CD4-positive, alpha-beta T cell treated with Interleukin-17A for 1 hour (primary cell): Measurements from ENCODE around the gene SMAP2.

Experiments used
- DNase-seq: peaks from one replicate; pipeline ENCODE4 v3.0.0-alpha.2; 2020

The SMAP2 gene

DNA sequence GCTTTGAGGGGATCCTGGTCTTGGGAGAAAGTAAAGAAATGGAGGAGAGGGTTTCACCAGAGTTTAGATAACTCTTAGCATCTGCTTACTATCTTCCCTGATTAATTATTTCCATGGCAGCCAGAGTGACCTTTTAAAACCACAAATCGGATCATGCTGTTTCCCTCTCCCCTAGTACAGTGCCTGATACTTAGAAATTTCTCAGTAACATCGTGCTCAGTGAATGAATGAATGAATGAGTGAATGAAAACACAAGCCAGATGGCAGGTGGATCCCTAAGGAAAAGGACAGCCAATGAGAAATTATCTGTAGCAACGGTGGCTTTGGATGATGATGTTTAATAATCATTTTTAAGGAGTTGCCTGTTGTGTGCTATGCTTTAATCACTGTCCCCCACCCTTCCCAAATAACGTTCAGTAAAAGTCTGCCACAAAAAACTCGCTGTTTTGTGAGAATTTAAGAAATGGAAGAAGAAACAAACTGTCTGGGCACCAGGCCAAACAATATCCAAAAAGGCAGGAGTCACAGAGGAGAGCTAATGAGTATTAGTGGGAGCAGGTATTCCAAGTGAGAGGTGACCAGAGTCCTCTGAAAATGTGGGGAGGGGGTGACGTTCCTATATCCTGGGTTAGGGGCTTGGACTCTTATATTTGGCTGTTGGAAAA lies 737 bp upstream of the SMAP2 start:
- DNase-seq: no peak

GRCh38 chr1:40377512-40377911 lies 4.0 kb downstream of the SMAP2 start:
- DNase-seq: no peak

GRCh38 chr1:40379785-40380452 lies 6.4 kb downstream of the SMAP2 start:
- no peak for DNase-seq

DNA sequence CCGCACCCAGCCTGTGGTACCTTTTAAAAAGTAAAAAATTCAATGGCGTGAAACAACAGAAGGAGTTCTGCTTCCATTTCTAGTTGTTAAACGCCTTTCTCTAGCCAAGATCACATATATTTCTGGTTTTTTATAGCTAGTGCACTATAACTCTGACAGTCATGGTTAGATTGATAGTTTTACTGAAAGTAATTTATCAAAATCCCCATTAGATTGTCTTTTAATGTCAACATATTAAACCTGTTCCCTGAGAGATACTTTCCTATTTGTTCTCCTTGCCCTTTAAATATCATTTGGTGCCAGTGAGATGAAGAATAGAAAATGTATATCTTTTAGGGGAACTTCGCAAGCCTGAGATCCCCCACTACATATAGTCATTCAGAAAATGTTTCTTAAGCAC lies 7.3 kb downstream of the SMAP2 start:
- no peak for DNase-seq

GRCh38 chr1:40381268-40382107 lies 8.0 kb downstream of the SMAP2 start:
- DNase-seq: peak; percentile 72

GRCh38 chr1:40382108-40382460 lies 8.6 kb downstream of the SMAP2 start:
- DNase-seq: no peak

DNA sequence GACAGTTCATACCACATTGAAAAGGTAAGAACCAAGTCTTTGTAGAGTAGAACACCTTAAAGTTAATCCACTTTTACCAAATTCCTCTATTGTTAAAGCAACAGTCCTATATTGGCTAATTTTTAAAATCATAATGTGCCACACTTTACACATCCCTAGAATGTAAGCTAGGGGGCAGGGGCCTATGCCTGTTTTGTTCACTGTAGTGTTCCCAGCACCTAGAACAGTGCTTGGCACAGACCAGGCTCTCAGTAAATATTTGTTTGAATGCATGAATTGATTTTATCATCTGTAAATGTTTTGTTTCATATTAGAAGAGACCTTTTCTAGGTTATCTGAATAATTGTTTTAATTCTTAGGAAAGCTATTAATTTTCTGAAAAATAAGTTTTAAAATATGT lies 9.1 kb downstream of the SMAP2 start:
- no peak for DNase-seq

DNA sequence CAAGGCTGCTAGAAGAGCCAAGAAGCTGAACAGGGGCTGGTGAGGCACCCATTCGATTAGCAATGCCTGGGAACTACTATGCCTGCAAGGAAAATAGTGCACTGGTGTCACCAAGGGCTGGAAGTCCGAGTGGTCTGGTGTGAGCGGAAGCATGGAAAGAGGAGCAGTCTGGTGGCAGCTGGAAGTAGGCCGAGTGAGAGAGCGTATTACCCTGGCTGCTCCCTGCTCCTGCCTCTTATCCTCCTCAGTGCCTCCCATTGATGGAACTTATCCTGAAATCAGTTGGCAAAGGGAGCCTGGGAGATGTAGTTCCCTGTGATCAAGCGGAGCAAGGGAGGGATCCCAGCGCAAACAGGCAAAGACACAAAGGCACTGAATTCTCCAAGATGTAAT lies 9.6 kb downstream of the SMAP2 start:
- no peak for DNase-seq

- no peak for DNase-seq
Measured at GRCh38 chr1:40383488-40384412, 10.2 kb downstream of the SMAP2 start.

- peak; percentile 49 for DNase-seq
Measured at GRCh38 chr1:40384413-40384762, 10.9 kb downstream of the SMAP2 start.

GRCh38 chr1:40384887-40385286 lies 11.4 kb downstream of the SMAP2 start:
- DNase-seq: no peak

GRCh38 chr1:40385437-40386358 lies 12.2 kb downstream of the SMAP2 start:
- DNase-seq: peak; percentile 94

DNA sequence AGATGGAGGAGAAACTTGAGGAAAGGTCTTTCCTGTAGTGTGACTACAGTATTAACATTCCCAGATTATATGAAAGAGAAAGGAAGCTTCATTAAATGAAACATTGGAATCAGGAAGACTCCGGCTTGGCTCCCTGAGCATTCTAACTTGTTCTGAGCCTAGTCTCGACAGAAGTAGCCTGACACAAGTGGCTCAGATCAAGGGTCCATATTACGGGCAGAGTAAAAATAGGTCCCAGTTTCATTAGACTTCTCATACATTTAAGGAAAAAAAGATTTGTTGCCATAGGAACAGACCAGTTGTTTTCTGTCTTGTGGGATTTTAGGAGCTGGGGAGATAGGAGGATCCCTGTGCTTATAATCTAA lies 12.8 kb downstream of the SMAP2 start:
- DNase-seq: no peak

- DNase-seq: no peak
Measured at GRCh38 chr1:40386796-40387195, 13.3 kb downstream of the SMAP2 start.

- peak; percentile 29 for DNase-seq
Measured at GRCh38 chr1:40387381-40388306, 14.1 kb downstream of the SMAP2 start.

GRCh38 chr1:40388456-40389321 lies 15.2 kb downstream of the SMAP2 start:
- peak; percentile 79 for DNase-seq

- peak; percentile 56 for DNase-seq
Measured at GRCh38 chr1:40389322-40389803, 15.8 kb downstream of the SMAP2 start.

- peak; percentile 51 for DNase-seq
Measured at GRCh38 chr1:40389871-40390560, 16.5 kb downstream of the SMAP2 start.

GRCh38 chr1:40390857-40391256 lies 17.3 kb downstream of the SMAP2 start:
- no peak for DNase-seq
